K562 (cell line): Measurements from ENCODE around the gene CEP250. TPM values are rescaled to one million over a fixed set of nuclear protein-coding genes. Genes with fewer than 3 reads are reported as not detected.

ENCODE experiments used
- CHCHD3 ChIP-seq: fragments of 250-450 bp; sonication (Bioruptor Pico); IDR thresholded peaks from 2 replicates; pipeline ENCODE4 v2.1.2; 2022; ENCODE audit warnings: mild to moderate bottlenecking
- ESRRB ChIP-seq: fragments of 250-450 bp; sonication (Bioruptor Pico); IDR thresholded peaks from 2 replicates; pipeline ENCODE4 v1.5.0; 2020; ENCODE audit warnings: mild to moderate bottlenecking, moderate library complexity, borderline replicate concordance
- LEF1 ChIP-seq: fragments of 450-650 bp; IDR thresholded peaks from 2 replicates; pipeline ENCODE4 v1.6.1; 2016; ENCODE audit warnings: mild to moderate bottlenecking
- MYBL2 ChIP-seq, 2 experiments: fragments of 450-650 bp in 1 of 2; sonication (generic) in 1 of 2; formaldehyde crosslinking in 1 of 2; IDR thresholded peaks; 2 replicates each; pipeline versions ENCODE4 v1.6.1 to v1.8.1; 2017 to 2022; ENCODE audit warnings: borderline replicate concordance in 1 of 2, inconsistent platforms in 1 of 2, low read depth in 1 of 2, mild to moderate bottlenecking in 1 of 2, missing genetic modification reagents in 1 of 2, moderate library complexity in 1 of 2
- NCOA2 ChIP-seq, 2 experiments: fragments of 450-650 bp; IDR thresholded peaks; 2 replicates each; pipeline ENCODE4 v1.6.1; 2018; ENCODE audit warnings: mild to moderate bottlenecking in 2 of 2, moderate library complexity in 1 of 2; ENCODE audit not compliant: partially characterized antibody in 2 of 2
- RBM25 ChIP-seq: fragments of 200-400 bp; formaldehyde crosslinking; IDR thresholded peaks from 2 replicates; pipeline ENCODE4 v1.6.1; 2018; ENCODE audit warnings: low read length, low read depth, moderate library complexity; ENCODE audit not compliant: severe bottlenecking
- TGIF2 ChIP-seq: sonication (generic); formaldehyde crosslinking; IDR thresholded peaks from 2 replicates; pipeline ENCODE4 v1.8.1; 2022; ENCODE audit warnings: mild to moderate bottlenecking, missing genetic modification reagents, moderate library complexity
- ZNF12 ChIP-seq: sonication (generic); formaldehyde crosslinking; IDR thresholded peaks from 2 replicates; pipeline ENCODE4 v1.4.0; 2020; ENCODE audit warnings: mild to moderate bottlenecking, missing genetic modification reagents
- ZNF121 ChIP-seq: sonication (generic); formaldehyde crosslinking; conservative IDR thresholded peaks from 2 replicates; pipeline ENCODE4 v1.8.0; 2022; ENCODE audit warnings: missing genetic modification reagents
- ZNF316 ChIP-seq: fragments of 450-650 bp; IDR thresholded peaks from 2 replicates; pipeline ENCODE4 v1.6.1; 2016
- ZNF77 ChIP-seq: fragments of 250-450 bp; sonication (Bioruptor Pico); IDR thresholded peaks from 2 replicates; pipeline ENCODE4 v1.5.0; 2020
- polyA plus RNA-seq, 8 experiments: library from polyadenylated mRNA; depleted of rRNA in 4 of 8; stranded (reverse) in 5 of 8; unstranded in 3 of 8; fragments of >200 nt; fragmentation: Nextera tagmentation in 2 of 8; fragmentation: Illumina TruSeq in 1 of 8; extraction: Ambion mirVana in 2 of 8; extraction: Trizol in 1 of 8; gene quantifications; 2 replicates each; pipeline versions ENCODE4 v1.2.1 to v1.2.3, GENCODE V29; 2011 to 2014; ENCODE audit warnings: inconsistent platforms in 1 of 8, missing spikeins in 1 of 8
- total RNA-seq, 7 experiments: library from RNA; depleted of rRNA in 6 of 7; stranded (reverse); fragments of >200 nt in 6 of 7; fragmentation: Illumina TruSeq in 2 of 7; extraction: Trizol in 2 of 7; gene quantifications; 2 replicates each; pipeline versions ENCODE4 v1.2.1 to v1.2.3, GENCODE V29; 2011 to 2021; ENCODE audit warnings: low replicate concordance in 1 of 7
- TF ChIP-seq, protein P1 (sequence below): fragments of 250-450 bp; sonication (Bioruptor Pico); IDR thresholded peaks from 2 replicates; pipeline ENCODE4 v1.8.0; 2021; ENCODE audit warnings: borderline replicate concordance, mild to moderate bottlenecking, moderate library complexity; ENCODE audit not compliant: poor library complexity, severe bottlenecking
- TF ChIP-seq, protein P2 (sequence below), 2 experiments: fragments of 200-800 bp in 1 of 2; sonication (Bioruptor generic) in 1 of 2; sonication (generic) in 1 of 2; formaldehyde crosslinking in 1 of 2; IDR thresholded peaks in 1 of 2; conservative IDR thresholded peaks in 1 of 2; 2 replicates each; pipeline versions ENCODE4 v1.5.0 to v1.6.1; 2016 to 2020; ENCODE audit warnings: missing compliant biosample characterization in 1 of 2, missing genetic modification characterization in 1 of 2, missing genetic modification reagents in 1 of 2
- TF ChIP-seq, protein P3 (sequence below), 2 experiments: fragments of 450-650 bp in 1 of 2; IDR thresholded peaks; 2 replicates each; pipeline ENCODE4 v1.6.1; 2011 to 2017; ENCODE audit warnings: low read depth in 2 of 2, antibody characterized with exemption in 1 of 2, borderline replicate concordance in 1 of 2, low read length in 1 of 2, mild to moderate bottlenecking in 1 of 2, mixed read lengths in 1 of 2; ENCODE audit not compliant: control insufficient read depth in 1 of 2
- TF ChIP-seq, protein P4 (sequence below), 2 experiments: fragments of 250-450 bp in 1 of 2; fragments of 450-650 bp in 1 of 2; sonication (Bioruptor Pico) in 1 of 2; IDR thresholded peaks; 2 replicates each; pipeline versions ENCODE4 v1.6.1 to v1.8.0; 2016 to 2021; ENCODE audit warnings: mild to moderate bottlenecking in 2 of 2, moderate library complexity in 2 of 2, missing compliant biosample characterization in 1 of 2, missing genetic modification characterization in 1 of 2

Gene CEP250
- total and polyA plus RNA-seq, 9 of the 15 experiments (the other 6 are each of a cell fraction or from before 2014, with no cell fraction given) = 2.5 to 41.9 (median 20.5) TPM

DNA sequence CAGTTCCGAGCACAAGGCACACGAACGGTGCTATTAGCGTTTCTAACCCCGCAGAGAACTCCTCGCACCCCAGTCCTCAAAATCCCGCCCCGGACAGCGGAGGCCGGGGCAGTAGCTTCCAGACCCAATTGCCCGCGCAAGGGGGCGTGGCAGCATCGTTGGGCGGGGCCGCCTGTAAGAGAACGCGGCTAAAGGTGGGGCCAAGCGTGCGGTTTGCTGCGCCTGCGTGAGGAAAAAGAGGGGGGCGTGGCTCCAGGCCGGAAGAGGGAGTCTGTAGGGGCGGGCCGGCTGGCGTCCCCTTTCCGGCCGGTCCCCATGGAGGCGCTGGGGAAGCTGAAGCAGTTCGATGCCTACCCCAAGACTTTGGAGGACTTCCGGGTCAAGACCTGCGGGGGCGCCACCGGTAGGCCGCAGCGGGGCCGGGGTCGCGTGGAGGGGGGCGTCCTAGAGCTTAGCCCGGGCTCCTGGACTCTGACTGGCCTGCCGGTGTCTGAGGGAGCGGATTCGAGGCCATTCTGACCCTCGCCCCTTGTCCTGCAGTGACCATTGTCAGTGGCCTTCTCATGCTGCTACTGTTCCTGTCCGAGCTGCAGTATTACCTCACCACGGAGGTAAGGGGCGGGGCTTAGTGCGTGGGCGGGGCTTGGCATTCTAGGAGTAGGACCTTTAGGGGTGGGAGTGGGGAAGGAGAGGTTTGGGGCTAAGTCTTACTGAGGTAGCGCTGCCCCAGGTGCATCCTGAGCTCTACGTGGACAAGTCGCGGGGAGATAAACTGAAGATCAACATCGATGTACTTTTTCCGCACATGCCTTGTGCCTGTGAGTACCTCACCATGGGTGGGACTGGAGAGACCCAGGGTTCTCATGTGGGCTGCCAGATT, 86.6 kb downstream of the CEP250 start, which contains the start of gene ERGIC3 (continued):
- TF ChIP-seq, protein P1, sequence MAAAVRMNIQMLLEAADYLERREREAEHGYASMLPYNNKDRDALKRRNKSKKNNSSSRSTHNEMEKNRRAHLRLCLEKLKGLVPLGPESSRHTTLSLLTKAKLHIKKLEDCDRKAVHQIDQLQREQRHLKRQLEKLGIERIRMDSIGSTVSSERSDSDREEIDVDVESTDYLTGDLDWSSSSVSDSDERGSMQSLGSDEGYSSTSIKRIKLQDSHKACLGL (CRISPR knock-in tag) = no peak
- no peak for TF ChIP-seq NCOA2 (IDR thresholded peaks at IDR 0.05; ENCODE audit: partially characterized antibody in 2 of 2)
- no peak for TF ChIP-seq MYBL2 (IDR thresholded peaks at IDR 0.05; ENCODE audit: low read depth)
- TF ChIP-seq MYBL2 (CRISPR knock-in tag; IDR thresholded peaks at IDR 0.05; ENCODE audit: borderline replicate concordance) = no peak
- TF ChIP-seq, protein P2, sequence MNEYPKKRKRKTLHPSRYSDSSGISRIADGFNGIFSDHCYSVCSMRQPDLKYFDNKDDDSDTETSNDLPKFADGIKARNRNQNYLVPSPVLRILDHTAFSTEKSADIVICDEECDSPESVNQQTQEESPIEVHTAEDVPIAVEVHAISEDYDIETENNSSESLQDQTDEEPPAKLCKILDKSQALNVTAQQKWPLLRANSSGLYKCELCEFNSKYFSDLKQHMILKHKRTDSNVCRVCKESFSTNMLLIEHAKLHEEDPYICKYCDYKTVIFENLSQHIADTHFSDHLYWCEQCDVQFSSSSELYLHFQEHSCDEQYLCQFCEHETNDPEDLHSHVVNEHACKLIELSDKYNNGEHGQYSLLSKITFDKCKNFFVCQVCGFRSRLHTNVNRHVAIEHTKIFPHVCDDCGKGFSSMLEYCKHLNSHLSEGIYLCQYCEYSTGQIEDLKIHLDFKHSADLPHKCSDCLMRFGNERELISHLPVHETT (CRISPR knock-in tag; conservative IDR thresholded peaks at IDR 0.05 in 1 of 2, IDR thresholded peaks at IDR 0.05 in 1 of 2) = no peak
- no peak for TF ChIP-seq TGIF2 (CRISPR knock-in tag)
- no peak for TF ChIP-seq ZNF316
- TF ChIP-seq ZNF77 (CRISPR knock-in tag) = no peak
- TF ChIP-seq RBM25 = no peak
- TF ChIP-seq ZNF121 = no peak
- no peak for TF ChIP-seq LEF1
- no peak for TF ChIP-seq ESRRB (CRISPR knock-in tag)
- TF ChIP-seq, protein P3, sequence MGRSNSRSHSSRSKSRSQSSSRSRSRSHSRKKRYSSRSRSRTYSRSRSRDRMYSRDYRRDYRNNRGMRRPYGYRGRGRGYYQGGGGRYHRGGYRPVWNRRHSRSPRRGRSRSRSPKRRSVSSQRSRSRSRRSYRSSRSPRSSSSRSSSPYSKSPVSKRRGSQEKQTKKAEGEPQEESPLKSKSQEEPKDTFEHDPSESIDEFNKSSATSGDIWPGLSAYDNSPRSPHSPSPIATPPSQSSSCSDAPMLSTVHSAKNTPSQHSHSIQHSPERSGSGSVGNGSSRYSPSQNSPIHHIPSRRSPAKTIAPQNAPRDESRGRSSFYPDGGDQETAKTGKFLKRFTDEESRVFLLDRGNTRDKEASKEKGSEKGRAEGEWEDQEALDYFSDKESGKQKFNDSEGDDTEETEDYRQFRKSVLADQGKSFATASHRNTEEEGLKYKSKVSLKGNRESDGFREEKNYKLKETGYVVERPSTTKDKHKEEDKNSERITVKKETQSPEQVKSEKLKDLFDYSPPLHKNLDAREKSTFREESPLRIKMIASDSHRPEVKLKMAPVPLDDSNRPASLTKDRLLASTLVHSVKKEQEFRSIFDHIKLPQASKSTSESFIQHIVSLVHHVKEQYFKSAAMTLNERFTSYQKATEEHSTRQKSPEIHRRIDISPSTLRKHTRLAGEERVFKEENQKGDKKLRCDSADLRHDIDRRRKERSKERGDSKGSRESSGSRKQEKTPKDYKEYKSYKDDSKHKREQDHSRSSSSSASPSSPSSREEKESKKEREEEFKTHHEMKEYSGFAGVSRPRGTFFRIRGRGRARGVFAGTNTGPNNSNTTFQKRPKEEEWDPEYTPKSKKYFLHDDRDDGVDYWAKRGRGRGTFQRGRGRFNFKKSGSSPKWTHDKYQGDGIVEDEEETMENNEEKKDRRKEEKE (IDR thresholded peaks at IDR 0.05; ENCODE audit: borderline replicate concordance in 1 of 2, control insufficient read depth in 1 of 2, low read depth in 2 of 2, low read length in 1 of 2) = 0 out of 4 replicates have a peak, but pooled peaks of 1 of the 2 experiments have one; percentile 38
- TF ChIP-seq ZNF12 = no peak
- TF ChIP-seq, protein P4, sequence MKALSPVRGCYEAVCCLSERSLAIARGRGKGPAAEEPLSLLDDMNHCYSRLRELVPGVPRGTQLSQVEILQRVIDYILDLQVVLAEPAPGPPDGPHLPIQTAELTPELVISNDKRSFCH (CRISPR knock-in tag; IDR thresholded peaks at IDR 0.05) = no peak
- TF ChIP-seq, protein P4 (tag; IDR thresholded peaks at IDR 0.05) = no peak
- TF ChIP-seq CHCHD3 (CRISPR knock-in tag) = no peak
